GM12878 (cell line): Measurements from ENCODE around the gene TOB2.

Experiments
- CTCF ChIP-seq, 3 experiments: IDR thresholded peaks in 2 of 3; conservative IDR thresholded peaks in 1 of 3; 2 replicates each; pipeline ENCODE4 v1.5.1; 2011; ENCODE audit warnings: low read depth in 3 of 3, low read length in 3 of 3, mild to moderate bottlenecking in 3 of 3, control low read depth in 2 of 3, moderate library complexity in 2 of 3, inconsistent platforms in 1 of 3, mixed read lengths in 1 of 3; ENCODE audit not compliant: control insufficient read depth in 2 of 3, insufficient read depth in 1 of 3; ENCODE audit errors: extremely low read depth in 1 of 3
- EP300 ChIP-seq, 2 experiments: fragments of 150-350 bp in 1 of 2; IDR thresholded peaks; 2 replicates each; pipeline ENCODE4 v1.6.1; 2011 to 2012; ENCODE audit warnings: low read depth in 2 of 2, low read length in 2 of 2, borderline replicate concordance in 1 of 2, improper control_type of control experiment in 1 of 2, inconsistent platforms in 1 of 2; ENCODE audit not compliant: control insufficient read depth in 1 of 2
- EZH2 ChIP-seq: IDR thresholded peaks from 2 replicates; pipeline ENCODE4 v1.6.1; 2012; ENCODE audit warnings: low read depth, mild to moderate bottlenecking, control low read depth, inconsistent platforms, low read length, borderline replicate concordance; ENCODE audit not compliant: control insufficient read depth
- JUNB ChIP-seq: IDR thresholded peaks from 2 replicates; pipeline ENCODE4 v1.6.1; 2016; ENCODE audit warnings: antibody characterized with exemption, mild to moderate bottlenecking
- POLR2A ChIP-seq: IDR thresholded peaks from 2 replicates; pipeline ENCODE4 v1.6.1; 2011; ENCODE audit warnings: low read depth, mild to moderate bottlenecking, low read length
- ZZZ3 ChIP-seq: IDR thresholded peaks from 2 replicates; pipeline ENCODE4 v1.6.1; 2011; ENCODE audit warnings: low read depth; ENCODE audit not compliant: control insufficient read depth, insufficient read length

- TF ChIP-seq ZZZ3 (no peak), POLR2A (no peak), EZH2 (no peak), CTCF (IDR thresholded peaks at IDR 0.05 in 2 of 3, conservative IDR thresholded peaks at IDR 0.05 in 1 of 3; ENCODE audit: control insufficient read depth in 2 of 3, extremely low read depth in 1 of 3, insufficient read depth in 1 of 3, low read depth in 3 of 3, low read length in 3 of 3) (no peak), JUNB (no peak), EP300 (IDR thresholded peaks at IDR 0.05; ENCODE audit: borderline replicate concordance in 1 of 2, control insufficient read depth in 1 of 2, low read depth in 2 of 2, low read length in 2 of 2) (no peak)
These were observed 4.3 kb downstream of the TOB2 start for GRCh38 chr22:41442240-41442792.
